ENCODE measurements around the gene EXOC6. TPM values are rescaled to one million over a fixed set of nuclear protein-coding genes. Genes with fewer than 3 reads are reported as not detected.

Gene EXOC6
- total RNA-seq, 4 donors from 2014 or later, result 14.4 to 22.4 (median 16.8) TPM

- H3K27ac ChIP-seq, result no peak overlapping the region
- TF ChIP-seq POLR2AphosphoS5 (IDR thresholded peaks at IDR 0.05), result no peak
- TF ChIP-seq POLR2A (IDR thresholded peaks at IDR 0.05), result no peak
- no peak for TF ChIP-seq CTCF (IDR thresholded peaks at IDR 0.05)
- ATAC-seq, result no peak
- peaks cover 0 to 55% of the 10 kb centered on the region in 2 donors for H3K36me3 ChIP-seq
- no peak overlapping the region for H3K4me3 ChIP-seq
- H3K9me3 ChIP-seq, result peaks cover 0 to 13% (median 0%) of the 10 kb centered on the region in 3 donors
- H3K27me3 ChIP-seq, result no peaks in the 10 kb centered on the region
- H3K4me1 ChIP-seq, result no peaks in the 10 kb centered on the region
These were observed 72.5 kb downstream of the EXOC6 start for GRCh38 chr10:92920866-92921265.

GRCh38 chr10:92923416-92923815 is 75.1 kb downstream of the EXOC6 start:
- Histone ChIP-seq H3K27me3 (no peaks in the 10 kb centered on the region), H3K27ac (no peak overlapping the region), H3K4me1 (no peaks in the 10 kb centered on the region), H3K4me3 (no peak overlapping the region), H3K9me3 (peaks cover 0 to 13% (median 0%) of the 10 kb centered on the region in 3 donors), H3K36me3 (peaks cover 0 to 41% of the 10 kb centered on the region in 2 donors)
- ATAC-seq, result no peak
- 57% methylated on average over 1 of the region's 1 CpG; no CpG with 5 or more reads in 1 of the 2 donors for WGBS, 2 donors (ENCODE audit: low coverage in 1 of 2)
- TF ChIP-seq EP300 (IDR thresholded peaks at IDR 0.05) (no peak), POLR2A (IDR thresholded peaks at IDR 0.05) (no peak), CTCF (IDR thresholded peaks at IDR 0.05) (no peak), POLR2AphosphoS5 (IDR thresholded peaks at IDR 0.05) (no peak)

GRCh38 chr10:92929896-92930295 is 81.6 kb downstream of the EXOC6 start:
- Histone ChIP-seq H3K27ac (no peak overlapping the region), H3K27me3 (no peaks in the 10 kb centered on the region), H3K4me3 (no peak overlapping the region), H3K9me3 (no peaks in the 10 kb centered on the region), H3K36me3 (peaks cover 0 to 24% of the 10 kb centered on the region in 2 donors), H3K4me1 (no peaks in the 10 kb centered on the region)
- WGBS, 2 donors (ENCODE audit: low coverage in 1 of 2), result 100% methylated on average over 5 of the region's 5 CpGs
- TF ChIP-seq POLR2A (IDR thresholded peaks at IDR 0.05), result no peak
- no peak for TF ChIP-seq CTCF (IDR thresholded peaks at IDR 0.05)
- no peak for TF ChIP-seq POLR2AphosphoS5 (IDR thresholded peaks at IDR 0.05)
- TF ChIP-seq EP300 (IDR thresholded peaks at IDR 0.05), result no peak
- ATAC-seq, result no peak

- H3K4me3 ChIP-seq, result no peak overlapping the region
- ATAC-seq, result no peak
- H3K9me3 ChIP-seq, result no peaks in the 10 kb centered on the region
- H3K4me1 ChIP-seq, result no peaks in the 10 kb centered on the region
- H3K27ac ChIP-seq, result no peak overlapping the region
- peaks cover 0 to 24% of the 10 kb centered on the region in 2 donors for H3K36me3 ChIP-seq
- H3K27me3 ChIP-seq, result no peaks in the 10 kb centered on the region
- 36 to 42% methylated on average over 1 of the region's 1 CpG for WGBS, 2 donors (ENCODE audit: low coverage in 1 of 2)
- TF ChIP-seq POLR2AphosphoS5 (IDR thresholded peaks at IDR 0.05) (no peak), CTCF (IDR thresholded peaks at IDR 0.05) (no peak), EP300 (IDR thresholded peaks at IDR 0.05) (no peak)
These were observed 83.3 kb downstream of the EXOC6 start for GRCh38 chr10:92931597-92931996.

DNA sequence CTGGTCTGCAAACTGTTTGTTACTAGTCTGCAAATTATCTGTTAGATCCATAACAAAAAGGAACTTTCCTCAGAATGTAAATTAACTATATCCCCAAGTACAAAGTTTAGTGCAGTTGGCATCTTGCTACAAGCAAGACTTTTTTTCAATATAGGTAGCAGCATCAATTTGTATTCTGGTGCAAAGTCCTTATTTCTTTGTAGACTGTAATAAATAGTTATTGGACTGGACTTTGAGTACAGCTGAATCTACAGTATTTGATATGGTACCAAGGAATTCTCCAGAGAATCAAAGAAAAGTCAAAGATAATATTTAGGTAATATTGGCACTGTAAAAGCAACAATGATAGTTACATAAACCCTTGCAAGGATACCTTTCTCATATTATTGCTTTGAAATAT is 89.6 kb downstream of the EXOC6 start:
- peaks cover 0 to 16% of the 10 kb centered on the region in 2 donors for H3K36me3 ChIP-seq
- no peak for ATAC-seq
- no peaks in the 10 kb centered on the region for H3K4me1 ChIP-seq
- H3K27ac ChIP-seq, result no peak overlapping the region
- no peak overlapping the region for H3K4me3 ChIP-seq
- no peaks in the 10 kb centered on the region for H3K9me3 ChIP-seq
- no peaks in the 10 kb centered on the region for H3K27me3 ChIP-seq
- no peak for TF ChIP-seq POLR2A (IDR thresholded peaks at IDR 0.05)
- no peak for TF ChIP-seq POLR2AphosphoS5 (IDR thresholded peaks at IDR 0.05)
- no peak for TF ChIP-seq CTCF (IDR thresholded peaks at IDR 0.05)
- TF ChIP-seq EP300 (IDR thresholded peaks at IDR 0.05), result no peak
